Measurements from ENCODE around the gene COL6A6.

Gene COL6A6

DNA sequence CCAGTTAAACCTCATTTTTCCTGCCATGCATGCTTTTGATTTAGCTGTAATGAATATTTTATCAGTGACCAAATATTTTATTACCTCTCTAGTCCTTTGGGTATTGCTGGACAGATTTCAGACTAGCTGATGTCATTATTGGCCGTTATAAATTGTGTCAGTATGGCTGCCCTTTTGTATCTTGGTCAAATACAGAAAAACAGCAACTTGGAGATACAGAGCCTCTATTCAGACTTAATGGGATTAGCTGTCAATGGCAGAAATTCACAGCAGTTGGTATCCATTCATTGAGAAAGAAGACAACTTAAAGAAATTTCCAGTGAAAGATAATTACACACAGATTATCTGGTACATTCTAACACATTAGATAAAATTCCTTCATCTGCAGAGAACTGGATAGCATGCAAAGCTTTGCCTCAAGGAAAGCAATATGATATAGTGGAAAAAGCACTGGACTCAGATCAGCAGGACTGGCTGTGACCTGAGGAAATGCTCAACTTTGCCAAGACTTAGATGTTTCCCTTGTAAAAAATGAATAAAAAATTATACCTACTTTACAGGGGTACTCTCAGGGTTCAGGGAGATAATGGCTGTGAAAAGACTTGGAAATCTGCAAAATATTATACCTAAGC is 20.8 kb downstream of the COL6A6 start:
- no peak for TF ChIP-seq TAF1 (IDR thresholded peaks at IDR 0.05; ENCODE audit: borderline replicate concordance, insufficient read depth, low read length)
- TF ChIP-seq SIN3A (IDR thresholded peaks at IDR 0.05; ENCODE audit: borderline replicate concordance, insufficient read depth, low read length): no peak
- TF ChIP-seq, protein P1, sequence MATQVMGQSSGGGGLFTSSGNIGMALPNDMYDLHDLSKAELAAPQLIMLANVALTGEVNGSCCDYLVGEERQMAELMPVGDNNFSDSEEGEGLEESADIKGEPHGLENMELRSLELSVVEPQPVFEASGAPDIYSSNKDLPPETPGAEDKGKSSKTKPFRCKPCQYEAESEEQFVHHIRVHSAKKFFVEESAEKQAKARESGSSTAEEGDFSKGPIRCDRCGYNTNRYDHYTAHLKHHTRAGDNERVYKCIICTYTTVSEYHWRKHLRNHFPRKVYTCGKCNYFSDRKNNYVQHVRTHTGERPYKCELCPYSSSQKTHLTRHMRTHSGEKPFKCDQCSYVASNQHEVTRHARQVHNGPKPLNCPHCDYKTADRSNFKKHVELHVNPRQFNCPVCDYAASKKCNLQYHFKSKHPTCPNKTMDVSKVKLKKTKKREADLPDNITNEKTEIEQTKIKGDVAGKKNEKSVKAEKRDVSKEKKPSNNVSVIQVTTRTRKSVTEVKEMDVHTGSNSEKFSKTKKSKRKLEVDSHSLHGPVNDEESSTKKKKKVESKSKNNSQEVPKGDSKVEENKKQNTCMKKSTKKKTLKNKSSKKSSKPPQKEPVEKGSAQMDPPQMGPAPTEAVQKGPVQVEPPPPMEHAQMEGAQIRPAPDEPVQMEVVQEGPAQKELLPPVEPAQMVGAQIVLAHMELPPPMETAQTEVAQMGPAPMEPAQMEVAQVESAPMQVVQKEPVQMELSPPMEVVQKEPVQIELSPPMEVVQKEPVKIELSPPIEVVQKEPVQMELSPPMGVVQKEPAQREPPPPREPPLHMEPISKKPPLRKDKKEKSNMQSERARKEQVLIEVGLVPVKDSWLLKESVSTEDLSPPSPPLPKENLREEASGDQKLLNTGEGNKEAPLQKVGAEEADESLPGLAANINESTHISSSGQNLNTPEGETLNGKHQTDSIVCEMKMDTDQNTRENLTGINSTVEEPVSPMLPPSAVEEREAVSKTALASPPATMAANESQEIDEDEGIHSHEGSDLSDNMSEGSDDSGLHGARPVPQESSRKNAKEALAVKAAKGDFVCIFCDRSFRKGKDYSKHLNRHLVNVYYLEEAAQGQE (IDR thresholded peaks at IDR 0.05; ENCODE audit: insufficient read depth in 1 of 2, low read depth in 2 of 2, low read length in 2 of 2): no peak
- no peak for TF ChIP-seq FOXP2 (optimal IDR thresholded peaks at IDR 0.05; ENCODE audit: borderline replicate concordance, extremely low read depth, extremely low read length, insufficient read depth)
- no peak for TF ChIP-seq POLR2AphosphoS5 (IDR thresholded peaks at IDR 0.05; ENCODE audit: low read depth, low read length)

DNA sequence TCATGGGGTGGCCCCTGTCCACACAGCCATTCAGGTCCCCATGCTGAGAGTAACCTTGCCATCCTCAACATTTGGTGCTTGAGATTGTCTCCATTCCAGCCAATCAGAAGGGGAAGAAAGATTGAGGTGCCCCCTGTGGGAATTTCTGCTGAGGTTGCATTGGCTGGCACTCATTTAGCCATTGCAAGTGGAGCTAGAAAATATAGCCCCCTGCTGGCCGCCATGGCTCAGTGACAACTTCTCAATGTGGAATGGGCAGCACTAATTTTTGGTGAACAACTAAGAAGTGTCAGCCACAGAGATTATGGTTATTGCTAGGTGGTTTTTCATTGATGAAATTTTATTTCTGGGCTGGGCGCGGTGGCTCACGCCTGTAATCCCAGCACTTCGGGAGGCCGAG is 22.0 kb downstream of the COL6A6 start:
- TF ChIP-seq, protein P1 (IDR thresholded peaks at IDR 0.05; ENCODE audit: insufficient read depth in 1 of 2, low read depth in 2 of 2, low read length in 2 of 2): no peak
- TF ChIP-seq FOXP2 (optimal IDR thresholded peaks at IDR 0.05; ENCODE audit: borderline replicate concordance, extremely low read depth, extremely low read length, insufficient read depth) (no peak), POLR2AphosphoS5 (IDR thresholded peaks at IDR 0.05; ENCODE audit: low read depth, low read length) (no peak), SIN3A (IDR thresholded peaks at IDR 0.05; ENCODE audit: borderline replicate concordance, insufficient read depth, low read length) (no peak), TAF1 (IDR thresholded peaks at IDR 0.05; ENCODE audit: borderline replicate concordance, insufficient read depth, low read length) (no peak)

DNA sequence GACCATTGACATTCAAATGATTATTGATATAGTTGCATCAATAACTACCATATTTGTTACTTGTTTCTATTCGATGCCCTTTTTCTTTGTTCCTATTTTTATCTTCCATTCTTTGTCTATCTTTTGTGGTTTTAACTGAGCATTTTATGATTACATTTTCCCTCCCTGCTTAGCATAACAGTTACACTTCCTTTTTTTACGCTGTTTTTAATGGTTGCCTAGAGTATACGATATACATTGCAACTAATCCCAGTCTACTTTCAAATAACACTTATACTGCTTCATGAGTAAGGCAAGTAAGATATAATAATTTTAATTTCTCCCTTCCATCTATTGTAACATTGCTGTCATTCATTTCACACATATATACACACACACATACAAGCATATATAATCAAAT is 26.3 kb downstream of the COL6A6 start:
- no peak for TF ChIP-seq SIN3A (IDR thresholded peaks at IDR 0.05; ENCODE audit: borderline replicate concordance, insufficient read depth, low read length)
- TF ChIP-seq, protein P1 (IDR thresholded peaks at IDR 0.05; ENCODE audit: insufficient read depth in 1 of 2, low read depth in 2 of 2, low read length in 2 of 2): no peak
- TF ChIP-seq POLR2AphosphoS5 (IDR thresholded peaks at IDR 0.05; ENCODE audit: low read depth, low read length): no peak
- no peak for TF ChIP-seq FOXP2 (optimal IDR thresholded peaks at IDR 0.05; ENCODE audit: borderline replicate concordance, extremely low read depth, extremely low read length, insufficient read depth)
- TF ChIP-seq TAF1 (IDR thresholded peaks at IDR 0.05; ENCODE audit: borderline replicate concordance, insufficient read depth, low read length): no peak

GRCh38 chr3:130546920-130547679 is 30.1 kb downstream of the COL6A6 start:
- TF ChIP-seq POLR2AphosphoS5 (IDR thresholded peaks at IDR 0.05; ENCODE audit: low read depth, low read length) (no peak), FOXP2 (optimal IDR thresholded peaks at IDR 0.05; ENCODE audit: borderline replicate concordance, extremely low read depth, extremely low read length, insufficient read depth) (no peak), SIN3A (IDR thresholded peaks at IDR 0.05; ENCODE audit: borderline replicate concordance, insufficient read depth, low read length) (no peak), TAF1 (IDR thresholded peaks at IDR 0.05; ENCODE audit: borderline replicate concordance, insufficient read depth, low read length) (no peak)
- TF ChIP-seq, protein P1 (IDR thresholded peaks at IDR 0.05; ENCODE audit: insufficient read depth in 1 of 2, low read depth in 2 of 2, low read length in 2 of 2): no peak
